Fibroblast of mammary gland (primary cell): ENCODE measurements around the gene MS4A3.
"Not testable (repeated sequence)": the region's sequence is repeated elsewhere in the genome, so short reads cannot be mapped to it uniquely, and the experiment has no call there.

Experiments used
- DNase-seq: peaks from one replicate; pipeline ENCODE4 v3.0.0-alpha.2; 2010; ENCODE audit warnings: low read depth
- H3K4me3 ChIP-seq: 2 replicates; pipeline ENCODE4 v1.5.1; 2011; ENCODE audit warnings: low read depth, mild to moderate bottlenecking, low read length, moderate library complexity; ENCODE audit not compliant: control insufficient read depth
- TF ChIP-seq, protein P1 (sequence below): conservative IDR thresholded peaks from 2 replicates; pipeline ENCODE4 v1.5.1; 2011; ENCODE audit warnings: low read depth, low read length, inconsistent platforms; ENCODE audit not compliant: control insufficient read depth, insufficient read depth

The MS4A3 gene

DNA sequence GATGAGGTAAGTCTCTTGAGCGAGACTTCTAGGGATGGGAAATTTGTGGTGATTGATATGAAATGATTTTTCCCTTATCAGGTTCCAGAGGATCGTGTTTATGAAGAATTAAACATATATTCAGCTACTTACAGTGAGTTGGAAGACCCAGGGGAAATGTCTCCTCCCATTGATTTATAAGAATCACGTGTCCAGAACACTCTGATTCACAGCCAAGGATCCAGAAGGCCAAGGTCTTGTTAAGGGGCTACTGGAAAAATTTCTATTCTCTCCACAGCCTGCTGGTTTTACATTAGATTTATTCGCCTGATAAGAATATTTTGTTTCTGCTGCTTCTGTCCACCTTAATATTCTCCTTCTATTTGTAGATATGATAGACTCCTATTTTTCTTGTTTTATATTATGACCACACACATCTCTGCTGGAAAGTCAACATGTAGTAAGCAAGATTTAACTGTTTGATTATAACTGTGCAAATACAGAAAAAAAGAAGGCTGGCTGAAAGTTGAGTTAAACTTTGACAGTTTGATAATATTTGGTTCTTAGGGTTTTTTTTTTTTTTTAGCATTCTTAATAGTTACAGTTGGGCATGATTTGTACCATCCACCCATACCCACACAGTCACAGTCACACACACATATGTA lies 39.1 kb downstream of the MS4A3 start:
- no peak overlapping the region for H3K4me3 ChIP-seq
- DNase-seq, result no peak
- TF ChIP-seq, protein P1, sequence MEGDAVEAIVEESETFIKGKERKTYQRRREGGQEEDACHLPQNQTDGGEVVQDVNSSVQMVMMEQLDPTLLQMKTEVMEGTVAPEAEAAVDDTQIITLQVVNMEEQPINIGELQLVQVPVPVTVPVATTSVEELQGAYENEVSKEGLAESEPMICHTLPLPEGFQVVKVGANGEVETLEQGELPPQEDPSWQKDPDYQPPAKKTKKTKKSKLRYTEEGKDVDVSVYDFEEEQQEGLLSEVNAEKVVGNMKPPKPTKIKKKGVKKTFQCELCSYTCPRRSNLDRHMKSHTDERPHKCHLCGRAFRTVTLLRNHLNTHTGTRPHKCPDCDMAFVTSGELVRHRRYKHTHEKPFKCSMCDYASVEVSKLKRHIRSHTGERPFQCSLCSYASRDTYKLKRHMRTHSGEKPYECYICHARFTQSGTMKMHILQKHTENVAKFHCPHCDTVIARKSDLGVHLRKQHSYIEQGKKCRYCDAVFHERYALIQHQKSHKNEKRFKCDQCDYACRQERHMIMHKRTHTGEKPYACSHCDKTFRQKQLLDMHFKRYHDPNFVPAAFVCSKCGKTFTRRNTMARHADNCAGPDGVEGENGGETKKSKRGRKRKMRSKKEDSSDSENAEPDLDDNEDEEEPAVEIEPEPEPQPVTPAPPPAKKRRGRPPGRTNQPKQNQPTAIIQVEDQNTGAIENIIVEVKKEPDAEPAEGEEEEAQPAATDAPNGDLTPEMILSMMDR, result no peak

DNA sequence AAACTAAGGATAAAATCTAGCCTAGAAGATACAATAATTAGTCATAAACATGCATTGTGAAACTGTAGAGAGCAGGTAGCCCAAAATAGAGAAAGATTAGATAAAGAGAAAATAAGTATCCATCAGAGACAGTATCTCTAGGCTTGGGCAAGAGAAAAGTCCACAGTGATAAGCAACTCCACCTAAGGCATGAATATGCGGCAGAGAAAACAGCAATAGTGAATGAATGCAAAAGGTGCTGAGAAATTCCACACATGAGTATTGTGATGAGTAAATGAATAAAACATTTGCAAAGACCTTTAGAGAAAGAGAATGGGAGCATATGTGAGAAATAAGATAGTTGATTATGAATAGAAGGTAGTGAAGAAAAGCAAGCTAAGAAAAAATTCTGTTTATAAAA lies 40.7 kb downstream of the MS4A3 start:
- DNase-seq, result no peak
- TF ChIP-seq, protein P1, result no peak
- H3K4me3 ChIP-seq, result no peak overlapping the region

DNA sequence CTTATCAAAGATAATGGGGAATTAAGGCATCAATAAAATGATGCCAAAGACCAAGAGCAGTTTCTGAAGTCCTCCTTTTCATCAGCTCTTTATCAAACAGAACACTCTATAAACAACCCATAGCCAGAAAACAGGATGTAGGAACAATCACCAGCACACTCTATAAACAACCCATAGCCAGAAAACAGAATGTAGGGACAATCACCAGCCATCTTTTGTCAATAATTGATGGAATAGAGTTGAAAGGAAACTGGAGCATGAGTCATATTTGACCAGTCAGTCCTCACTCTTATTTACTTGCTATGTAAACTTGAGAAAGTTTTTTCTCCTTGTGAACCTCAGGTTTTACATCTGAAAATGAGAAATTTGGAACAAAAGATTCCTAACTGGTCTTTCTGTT lies 42.0 kb downstream of the MS4A3 start:
- no peak for DNase-seq
- TF ChIP-seq, protein P1, result no peak

DNA sequence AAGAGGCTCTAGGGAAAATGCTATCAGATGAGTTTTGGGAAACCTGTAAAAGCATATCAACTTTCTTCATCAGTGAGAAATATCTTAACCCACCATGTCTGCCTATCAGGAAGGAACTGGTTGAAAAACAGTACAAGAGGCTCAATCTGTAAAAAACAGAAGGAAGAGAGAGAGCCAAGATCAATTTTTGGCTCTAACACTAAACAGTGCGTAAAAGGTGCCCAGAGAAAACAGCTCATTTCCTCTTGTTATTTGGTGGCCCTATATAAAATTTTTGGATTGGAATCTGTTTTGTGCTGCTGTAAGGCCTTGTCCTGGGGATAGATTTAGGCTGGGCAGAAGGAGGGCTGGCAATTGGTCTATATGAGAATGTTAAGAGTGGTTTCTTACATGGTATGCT lies 44.1 kb downstream of the MS4A3 start:
- TF ChIP-seq, protein P1, result no peak
- H3K4me3 ChIP-seq, result no peak overlapping the region
- no peak for DNase-seq

More for the DNA sequence above, 42.0 kb downstream of the MS4A3 start:
- H3K4me3 ChIP-seq, result no peak overlapping the region

DNA sequence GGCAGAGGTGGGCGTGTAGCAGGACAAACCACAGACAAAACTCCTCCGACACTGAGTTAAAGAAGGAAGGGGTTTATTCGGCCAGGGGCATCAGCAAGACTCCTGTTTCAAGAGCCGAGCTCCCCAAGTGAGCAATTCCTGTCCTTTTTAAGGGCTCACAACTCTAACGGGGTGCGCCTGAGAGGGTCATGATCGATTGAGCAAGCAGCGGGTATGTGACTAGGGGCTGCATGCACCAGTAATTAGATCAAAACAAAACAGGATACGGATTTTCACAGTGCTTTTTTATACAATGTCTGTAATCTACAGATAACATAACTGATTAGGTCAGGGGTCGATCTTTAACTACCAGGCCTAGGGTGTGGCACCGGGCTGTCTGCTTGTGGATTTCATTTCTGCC lies 44.9 kb downstream of the MS4A3 start:
- DNase-seq, H3K4me3 ChIP-seq: not testable (repeated sequence)

DNA sequence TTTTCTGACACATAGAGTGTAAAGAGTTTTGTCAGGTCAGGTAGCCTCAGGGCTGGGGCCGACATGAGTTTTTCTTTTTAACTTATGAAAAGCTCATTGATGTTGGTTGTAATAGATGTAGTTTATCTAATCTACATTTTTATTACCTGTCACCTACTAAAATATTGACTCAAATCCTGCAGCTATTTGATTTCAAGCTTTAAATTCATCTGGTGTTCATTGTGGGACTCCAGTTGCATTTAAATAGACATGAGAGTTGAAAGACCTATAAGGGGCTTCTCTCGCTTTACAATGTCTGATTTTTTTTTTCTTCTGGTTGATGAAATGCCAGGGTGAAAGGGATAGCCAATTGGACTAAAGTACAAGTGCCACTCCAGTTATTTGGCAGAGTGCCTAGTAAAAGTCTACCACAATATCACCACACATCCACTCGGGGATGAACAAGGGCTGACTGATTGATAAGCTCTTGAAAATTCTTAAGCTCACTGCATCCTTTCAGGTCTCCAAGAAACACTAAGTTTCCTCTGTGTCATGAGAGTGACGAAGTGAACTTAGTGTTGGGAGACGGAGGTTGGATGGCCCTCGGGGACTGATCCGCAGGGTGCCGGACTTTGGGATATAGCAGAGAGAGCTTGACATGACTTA lies 48.1 kb downstream of the MS4A3 start:
- DNase-seq, H3K4me3 ChIP-seq: not testable (repeated sequence)

DNA sequence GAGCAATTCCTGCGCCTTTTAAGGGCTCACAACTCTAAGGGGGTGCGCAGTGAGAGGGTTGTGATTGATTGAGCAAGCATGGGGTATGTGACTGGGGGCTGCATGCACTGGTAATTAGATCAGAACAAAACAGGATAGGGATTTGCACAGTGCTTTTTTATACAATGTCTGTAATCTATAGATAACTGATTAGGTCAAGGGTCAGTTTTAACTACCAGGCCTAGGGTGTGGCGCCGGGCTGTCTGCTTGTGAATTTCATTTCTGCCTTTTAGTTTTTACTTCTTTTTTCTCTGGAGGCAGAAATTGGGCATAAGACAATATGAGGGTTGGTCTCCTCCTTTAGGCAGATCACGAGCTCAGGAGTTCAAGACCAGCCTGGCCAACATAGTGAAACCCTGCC lies 52.2 kb downstream of the MS4A3 start:
- not testable (repeated sequence) for H3K4me3 ChIP-seq, DNase-seq

DNA sequence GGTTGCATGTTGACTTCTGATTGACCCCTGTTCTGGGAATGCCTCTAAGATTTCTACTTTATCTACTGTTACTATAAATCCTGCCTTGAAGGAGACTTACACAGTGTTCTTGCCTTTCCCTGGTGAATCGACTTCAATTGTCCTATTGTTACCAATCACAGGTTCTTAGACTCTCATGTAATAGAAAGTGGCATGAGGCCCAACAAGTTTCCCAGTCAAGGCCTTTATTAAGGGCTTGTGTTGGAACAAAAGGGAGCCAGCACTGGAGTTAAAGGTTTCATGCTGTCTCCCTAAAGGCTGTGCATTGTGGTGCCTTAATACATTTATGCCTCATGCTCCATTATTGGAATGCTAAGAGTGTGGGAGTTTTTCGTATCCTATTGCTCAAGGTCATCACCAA lies 55.3 kb downstream of the MS4A3 start:
- no peak overlapping the region for H3K4me3 ChIP-seq
- TF ChIP-seq, protein P1, result no peak
- DNase-seq, result no peak
